ENCODE results near the gene NAA50. TPM values are rescaled to one million over a fixed set of nuclear protein-coding genes. Genes with fewer than 3 reads are reported as not detected.

NAA50 gene
- total and polyA plus RNA-seq, 2 of the 13 experiments (the other 11 are each of a cell fraction or from before 2014, with no cell fraction given): 30.2 to 233 TPM

- TF ChIP-seq IRF1 (CRISPR knock-in tag; IDR thresholded peaks at IDR 0.05; ENCODE audit: low read depth) (no peak), MBNL3 (CRISPR knock-in tag; conservative IDR thresholded peaks at IDR 0.05) (no peak), ZBTB40 (IDR thresholded peaks at IDR 0.05) (no peak), ZBTB40 (CRISPR knock-in tag; IDR thresholded peaks at IDR 0.05) (no peak)
Observed at GRCh38 chr3:113744941-113745755, 901 bp downstream of the NAA50 start (continued).

All from HepG2 (cell line).